GM21529 (cell line): Measurements from ENCODE around the gene MIS12.

ENCODE experiments used
- ATAC-seq: cut with Tn5 transposase; IDR thresholded peaks from one replicate; pipeline ENCODE4 v1.9.1; 2021; ENCODE audit not compliant: unreplicated experiment

MIS12 gene

GRCh38 chr17:5486206-5487124 is at the start of gene MIS12:
MIS12 (plus strand) TSS chr17:5486566; CDS start chr17:5488863, 2,297 bp downstream.
- ATAC-seq: peak; percentile 81

GRCh38 chr17:5437721-5438317 is 48.5 kb upstream of the MIS12 start:
- ATAC-seq: no peak

- peak; percentile 80 for ATAC-seq
Observed at GRCh38 chr17:5438716-5439445, 47.5 kb upstream of the MIS12 start, which contains the start of gene C1QBP. C1QBP (minus strand) TSS chr17:5439155; CDS start chr17:5439073, 82 bp downstream.

GRCh38 chr17:5439446-5439764 is 47.0 kb upstream of the MIS12 start:
- no peak for ATAC-seq

GRCh38 chr17:5443728-5444127 is 42.6 kb upstream of the MIS12 start:
- no peak for ATAC-seq

GRCh38 chr17:5444209-5444608 is 42.2 kb upstream of the MIS12 start:
- ATAC-seq: no peak

- ATAC-seq: no peak
Observed at GRCh38 chr17:5446786-5447185, 39.6 kb upstream of the MIS12 start.

GRCh38 chr17:5464717-5465507 is 21.5 kb upstream of the MIS12 start:
- ATAC-seq: no peak

- ATAC-seq: no peak
Observed at GRCh38 chr17:5466295-5466694, 20.1 kb upstream of the MIS12 start.

- ATAC-seq: no peak
Observed at GRCh38 chr17:5467416-5467815, 18.9 kb upstream of the MIS12 start.

- peak; percentile 6 for ATAC-seq
Observed at GRCh38 chr17:5468075-5468473, 18.3 kb upstream of the MIS12 start.

- no peak for ATAC-seq
Observed at GRCh38 chr17:5472511-5472910, 13.9 kb upstream of the MIS12 start.

GRCh38 chr17:5473906-5474305 is 12.5 kb upstream of the MIS12 start:
- no peak for ATAC-seq

GRCh38 chr17:5478992-5479391 is 7.4 kb upstream of the MIS12 start:
- no peak for ATAC-seq

- no peak for ATAC-seq
Observed at GRCh38 chr17:5480962-5481361, 5.4 kb upstream of the MIS12 start.

- ATAC-seq: no peak
Observed at GRCh38 chr17:5481451-5481850, 4.9 kb upstream of the MIS12 start.

- ATAC-seq: peak; percentile 23
Observed at GRCh38 chr17:5485270-5486205, 828 bp upstream of the MIS12 start, which contains the start of gene DERL2. DERL2 (minus strand) TSS chr17:5486178; CDS start chr17:5486161, 17 bp downstream.

GRCh38 chr17:5488752-5489151 is 2.4 kb downstream of the MIS12 start:
- ATAC-seq: no peak

- ATAC-seq: no peak
Observed at GRCh38 chr17:5492970-5493369, 6.6 kb downstream of the MIS12 start.
